Measurements from ENCODE around the gene ASAH2. TPM values are rescaled to one million over a fixed set of nuclear protein-coding genes. Genes with fewer than 3 reads are reported as not detected.

The ASAH2 gene
- total and polyA plus RNA-seq, 2 of the 13 experiments (the other 11 are each of a cell fraction or from before 2014, with no cell fraction given): 16.0 to 17.9 TPM

GRCh38 chr10:50250096-50250854, 1.0 kb downstream of the ASAH2 start (continued):
- TF ChIP-seq SNRNP70 (IDR thresholded peaks at IDR 0.05; ENCODE audit: low read depth, low read length) (no peak), ZNF513 (CRISPR knock-in tag; conservative IDR thresholded peaks at IDR 0.05) (no peak), CHD2 (IDR thresholded peaks at IDR 0.05; ENCODE audit: low read depth, low read length) (no peak), ONECUT2 (CRISPR knock-in tag; IDR thresholded peaks at IDR 0.05) (no peak), ZNF574 (CRISPR knock-in tag; IDR thresholded peaks at IDR 0.05) (peak; percentile 21; the same call in 1 of the 2 replicates), CEBPG (CRISPR knock-in tag; IDR thresholded peaks at IDR 0.05) (peak; percentile 87), RARG (CRISPR knock-in tag; IDR thresholded peaks at IDR 0.05; ENCODE audit: low read depth) (no peak), NR1H2 (CRISPR knock-in tag; IDR thresholded peaks at IDR 0.05; ENCODE audit: borderline replicate concordance, low read depth) (no peak), DRAP1 (CRISPR knock-in tag; IDR thresholded peaks at IDR 0.05) (no peak), MXD1 (CRISPR knock-in tag; IDR thresholded peaks at IDR 0.05) (no peak), MEIS2 (CRISPR knock-in tag; IDR thresholded peaks at IDR 0.05) (no peak), ZNF614 (CRISPR knock-in tag; IDR thresholded peaks at IDR 0.05; ENCODE audit: borderline replicate concordance) (no peak), PRDM10 (CRISPR knock-in tag; IDR thresholded peaks at IDR 0.05; ENCODE audit: low read depth) (no peak), AKAP8 (CRISPR knock-in tag; IDR thresholded peaks at IDR 0.05) (no peak), ZNF788 (CRISPR knock-in tag; IDR thresholded peaks at IDR 0.05; ENCODE audit: borderline replicate concordance) (no peak), HNRNPH1 (optimal IDR thresholded peaks at IDR 0.05; ENCODE audit: low read depth, low read length) (no peak)

Measured in HepG2 (cell line).